Left lung (tissue), 10 donors: Measurements from ENCODE around the gene METTL24. TPM values are rescaled to one million over a fixed set of nuclear protein-coding genes. Genes with fewer than 3 reads are reported as not detected.

Experiments
- ATAC-seq: fragments of 200-7000 bp; cut with Tn5 transposase; one replicate; pipeline ENCODE4 v1.9.1; 2020; ENCODE audit warnings: moderate library complexity
- DNase-seq, 4 donors: peaks; one replicate each; pipeline ENCODE4 v3.0.0-alpha.2; 2013 to 2020
- H3K27ac ChIP-seq, 2 donors: fragments of 200-600 bp; sonication (generic) in 1 of 2; one replicate each; pipeline versions ENCODE4 v1.5.0 to v1.8.0; 2020 to 2021
- H3K27me3 ChIP-seq, 2 donors: fragments of 200-600 bp; sonication (generic) in 1 of 2; one replicate each; pipeline versions ENCODE4 v1.5.0 to v1.8.0; 2020 to 2021
- H3K36me3 ChIP-seq, 2 donors: fragments of 200-600 bp; sonication (generic) in 1 of 2; one replicate each; pipeline versions ENCODE4 v1.5.0 to v1.8.0; 2020 to 2021
- H3K4me1 ChIP-seq, 2 donors: fragments of 200-600 bp; one replicate each; pipeline ENCODE4 v1.8.0; 2021
- H3K4me3 ChIP-seq, 2 donors: fragments of 200-600 bp; sonication (generic) in 1 of 2; one replicate each; pipeline versions ENCODE4 v1.5.0 to v1.8.0; 2020 to 2021; ENCODE audit warnings: mild to moderate bottlenecking in 1 of 2
- H3K9me3 ChIP-seq, 2 donors: fragments of 200-600 bp; sonication (generic) in 1 of 2; one replicate each; pipeline versions ENCODE4 v1.5.0 to v1.8.0; 2020 to 2021
- CTCF ChIP-seq, 2 donors: fragments of 200-600 bp; sonication (generic) in 1 of 2; IDR thresholded peaks; one replicate each; pipeline versions ENCODE4 v1.5.0 to v1.8.0; 2021; ENCODE audit warnings: antibody characterized with exemption in 2 of 2
- intact Hi-C, 2 donors: fragments of 100-400 bp; cut with DNase I; formaldehyde crosslinking; loops; one replicate each; pipeline versions ENCODE4 v1.11.2 to v1.14.2; 2022
- polyA plus RNA-seq, 6 donors: library from polyadenylated mRNA; unstranded; fragments of 120-200 nt; gene quantifications; one replicate each; pipeline ENCODE4 v1.2.1, GENCODE V29; 2013; ENCODE audit not compliant: insufficient read length in 6 of 6
- total RNA-seq, 2 donors: library from RNA; stranded (reverse); fragmentation: NEBNext Ultra II Directional; extraction: Animal tissue kit (Norgen Biotek cat#: 25700); gene quantifications; one replicate each; pipeline ENCODE4 v1.2.1, GENCODE V29; 2021
- donor health status: DM: no; HTN: yes; CAD: no.
- donor health status: DM: no; HTN: no; CAD: no.

METTL24 gene
- total and polyA plus RNA-seq, 8 donors = 2.3 to 5.1 (median 3.2) TPM

GRCh38 chr6:110195639-110196038, 162.5 kb downstream of the METTL24 start:
- DNase-seq (no peak), ATAC-seq (no peak)
- intact Hi-C loops = no loop called here
- Histone ChIP-seq H3K4me1 (peaks cover 0 to 5% of the 10 kb centered on the region in 2 donors), H3K36me3 (peaks cover 0 to 19% of the 10 kb centered on the region in 2 donors), H3K27me3 (no peaks in the 10 kb centered on the region), H3K4me3 (no peak overlapping the region), H3K27ac (no peak overlapping the region), H3K9me3 (no peaks in the 10 kb centered on the region)
- TF ChIP-seq CTCF (IDR thresholded peaks at IDR 0.05) = no peak

Other genes starting within 250 kb of the METTL24 start
- 1 to 10 TPM; 5.5 to 6.3 TPM for gene WASF1, start 178.7 kb downstream of the METTL24 start, total RNA-seq
- 10 to 100 TPM; 18.4 to 27.3 (median 23.2) TPM for gene WASF1, start 178.7 kb downstream of the METTL24 start, polyA plus RNA-seq
- 10 to 100 TPM; 23.4 to 25.9 TPM for gene CDC40, start 177.9 kb downstream of the METTL24 start, total RNA-seq
- 10 to 100 TPM; 27.5 to 34.5 (median 29.6) TPM for gene CDC40, start 177.9 kb downstream of the METTL24 start, polyA plus RNA-seq
- gene DDO, start 57.2 kb upstream of the METTL24 start, total RNA-seq = 1 to 10 TPM; 2.3 to 2.4 TPM
- gene DDO, start 57.2 kb upstream of the METTL24 start, polyA plus RNA-seq = 1 to 10 TPM in 4 of 6 donors, under 1 TPM in 2; 0.61 to 2.0 (median 1.3) TPM
- 1 to 10 TPM in 1 of 2 donors, under 1 TPM in 1; 0.52 to 5.4 TPM for gene SLC22A16, start 118.3 kb upstream of the METTL24 start, total RNA-seq
- under 1 TPM in 3 of 6 donors, not detected in 3; 0.11 to 0.23 (median 0.15) TPM for gene SLC22A16, start 118.3 kb upstream of the METTL24 start, polyA plus RNA-seq